Endodermal cell (in vitro differentiated cells): Measurements from ENCODE around the gene SCAPER. TPM values are rescaled to one million over a fixed set of nuclear protein-coding genes. Genes with fewer than 3 reads are reported as not detected.

Experiments
- DNase-seq: peaks from one replicate; pipeline ENCODE4 v3.0.0-alpha.2; 2017
- H3K27ac ChIP-seq: 2 replicates; pipeline ENCODE4 v1.5.1; 2013; ENCODE audit warnings: mild to moderate bottlenecking, low read depth, low read length, moderate library complexity
- H3K27me3 ChIP-seq: 2 replicates; pipeline ENCODE4 v1.6.1; 2013; ENCODE audit warnings: mild to moderate bottlenecking, low read length, moderate library complexity; ENCODE audit not compliant: insufficient read depth, control insufficient read depth, poor library complexity, severe bottlenecking
- H3K36me3 ChIP-seq: 2 replicates; pipeline ENCODE4 v1.7.0; 2013; ENCODE audit warnings: mild to moderate bottlenecking, low read length, moderate library complexity; ENCODE audit not compliant: control insufficient read depth, insufficient read depth
- H3K4me1 ChIP-seq: one replicate; pipeline ENCODE4 v1.7.0; 2013; ENCODE audit warnings: low read length; ENCODE audit not compliant: control insufficient read depth, insufficient read depth
- H3K4me3 ChIP-seq: 2 replicates; pipeline ENCODE4 v1.5.1; 2013; ENCODE audit warnings: mild to moderate bottlenecking, low read length, moderate library complexity
- H3K9ac ChIP-seq: 2 replicates; pipeline ENCODE4 v1.6.1; 2013; ENCODE audit warnings: mild to moderate bottlenecking, low read length, moderate library complexity; ENCODE audit not compliant: poor library complexity, severe bottlenecking; ENCODE audit errors: extremely low read depth
- H3K9me3 ChIP-seq: 2 replicates; pipeline ENCODE4 v1.6.1; 2013; ENCODE audit warnings: mild to moderate bottlenecking, low read length, moderate library complexity; ENCODE audit not compliant: control insufficient read depth
- H3K27ac Mint-ChIP-seq: 2 replicates; pipeline ENCODE4 v1.8.0; 2020; ENCODE audit warnings: mixed read lengths
- H3K27me3 Mint-ChIP-seq: 2 replicates; pipeline ENCODE4 v1.8.0; 2021; ENCODE audit warnings: mild to moderate bottlenecking, mixed read lengths; ENCODE audit not compliant: insufficient read depth
- H3K36me3 Mint-ChIP-seq: 2 replicates; pipeline ENCODE4 v1.8.0; 2020; ENCODE audit warnings: low read depth, mixed read lengths
- H3K4me1 Mint-ChIP-seq: 2 replicates; pipeline ENCODE4 v1.8.0; 2020; ENCODE audit warnings: mixed read lengths
- H3K4me3 Mint-ChIP-seq: 2 replicates; pipeline ENCODE4 v1.8.0; 2020; ENCODE audit warnings: mild to moderate bottlenecking, moderate library complexity, mixed read lengths
- H3K9me3 Mint-ChIP-seq: 2 replicates; pipeline ENCODE4 v1.8.0; 2020; ENCODE audit warnings: mild to moderate bottlenecking, mixed read lengths
- WGBS, 2 experiments: methylation state at CpG; one replicate each; pipeline versions ENCODE4 v1.1.5 to v1.1.7; 2013; ENCODE audit warnings: missing lambda C conversion rate in 2 of 2, mixed read lengths in 1 of 2; ENCODE audit not compliant: insufficient coverage in 1 of 2, insufficient read length in 1 of 2; 5-methylcytosine and 5-hydroxymethylcytosine counted together
- total RNA-seq, 2 donors: library from RNA; stranded (reverse); fragmentation: NEBNext Ultra II Directional in 1 of 2; extraction: Animal tissue kit (Norgen Biotek cat#: 25700) in 1 of 2; gene quantifications; 2 replicates in 1 of 2; 3 replicates in 1 of 2; pipeline ENCODE4 v1.2.1, GENCODE V29; 2021
- TF ChIP-seq, protein P1 (sequence below): fragments of 200-600 bp; sonication (generic); conservative IDR thresholded peaks from 2 replicates; pipeline ENCODE4 v1.5.0; 2021; ENCODE audit warnings: antibody characterized with exemption, mild to moderate bottlenecking

The SCAPER gene
- total RNA-seq, 2 donors from 2014 or later: 8.9 to 12.2 TPM

DNA sequence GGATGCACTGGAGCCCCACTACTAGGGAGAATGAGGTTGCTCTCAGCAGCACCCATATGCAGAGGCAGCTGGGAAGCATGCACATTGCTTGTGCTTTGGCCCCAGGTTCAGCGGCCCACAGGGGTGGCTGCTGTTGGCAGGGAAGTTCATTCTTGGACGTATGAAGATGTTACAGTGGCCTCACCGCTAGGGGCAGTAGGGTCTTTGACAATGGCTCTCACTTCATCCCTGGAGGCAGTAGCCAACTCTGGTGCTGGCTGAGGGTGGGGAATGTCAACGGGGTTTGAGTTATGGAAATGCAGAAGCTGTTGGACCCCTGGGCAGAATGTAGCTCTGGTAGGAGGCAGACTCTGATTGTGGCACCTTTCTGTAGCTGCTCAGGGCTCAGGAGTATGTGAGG, 279.9 kb downstream of the SCAPER start:
- no peaks in the 10 kb centered on the region for H3K4me1 ChIP-seq
- no peak overlapping the region for H3K4me3 ChIP-seq
- no peaks in the 10 kb centered on the region for H3K36me3 Mint-ChIP-seq
- H3K9ac ChIP-seq: no peak overlapping the region
- TF ChIP-seq, protein P1, sequence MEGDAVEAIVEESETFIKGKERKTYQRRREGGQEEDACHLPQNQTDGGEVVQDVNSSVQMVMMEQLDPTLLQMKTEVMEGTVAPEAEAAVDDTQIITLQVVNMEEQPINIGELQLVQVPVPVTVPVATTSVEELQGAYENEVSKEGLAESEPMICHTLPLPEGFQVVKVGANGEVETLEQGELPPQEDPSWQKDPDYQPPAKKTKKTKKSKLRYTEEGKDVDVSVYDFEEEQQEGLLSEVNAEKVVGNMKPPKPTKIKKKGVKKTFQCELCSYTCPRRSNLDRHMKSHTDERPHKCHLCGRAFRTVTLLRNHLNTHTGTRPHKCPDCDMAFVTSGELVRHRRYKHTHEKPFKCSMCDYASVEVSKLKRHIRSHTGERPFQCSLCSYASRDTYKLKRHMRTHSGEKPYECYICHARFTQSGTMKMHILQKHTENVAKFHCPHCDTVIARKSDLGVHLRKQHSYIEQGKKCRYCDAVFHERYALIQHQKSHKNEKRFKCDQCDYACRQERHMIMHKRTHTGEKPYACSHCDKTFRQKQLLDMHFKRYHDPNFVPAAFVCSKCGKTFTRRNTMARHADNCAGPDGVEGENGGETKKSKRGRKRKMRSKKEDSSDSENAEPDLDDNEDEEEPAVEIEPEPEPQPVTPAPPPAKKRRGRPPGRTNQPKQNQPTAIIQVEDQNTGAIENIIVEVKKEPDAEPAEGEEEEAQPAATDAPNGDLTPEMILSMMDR: peak; percentile 72
- 70 to 100% methylated on average over 1 to 4 of the region's 4 CpGs for WGBS, 2 experiments
- no peaks in the 10 kb centered on the region for H3K4me1 Mint-ChIP-seq
- peaks cover 28% of the 10 kb centered on the region for H3K27me3 Mint-ChIP-seq
- no peak overlapping the region for H3K27ac Mint-ChIP-seq
- H3K9me3 Mint-ChIP-seq: peaks cover 10% of the 10 kb centered on the region
- peaks cover 6% of the 10 kb centered on the region for H3K9me3 ChIP-seq
- H3K27ac ChIP-seq: no peak overlapping the region
- H3K27me3 ChIP-seq: peaks cover 12% of the 10 kb centered on the region
- no peak overlapping the region for H3K4me3 Mint-ChIP-seq
- DNase-seq: peak; percentile 83
- H3K36me3 ChIP-seq: no peaks in the 10 kb centered on the region

DNA sequence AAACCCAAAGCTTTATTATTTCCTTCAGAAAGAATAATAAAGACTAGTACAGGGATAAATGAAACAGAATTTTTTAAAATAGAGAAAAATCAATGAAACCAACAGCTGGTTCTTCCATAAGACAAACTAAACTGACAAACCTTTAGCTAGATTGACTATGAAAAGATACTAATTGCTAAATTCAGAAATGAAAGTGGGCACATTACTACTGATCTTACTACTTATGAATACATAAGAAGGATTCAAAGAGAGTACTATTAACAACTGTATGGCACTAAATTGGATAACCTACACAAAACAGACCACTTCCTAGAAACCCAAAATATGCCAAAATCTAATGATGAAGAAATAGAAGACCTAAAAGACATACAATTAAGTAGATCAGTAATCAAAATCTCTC, 290.4 kb downstream of the SCAPER start:
- H3K9me3 Mint-ChIP-seq: peaks cover 48% of the 10 kb centered on the region

DNA sequence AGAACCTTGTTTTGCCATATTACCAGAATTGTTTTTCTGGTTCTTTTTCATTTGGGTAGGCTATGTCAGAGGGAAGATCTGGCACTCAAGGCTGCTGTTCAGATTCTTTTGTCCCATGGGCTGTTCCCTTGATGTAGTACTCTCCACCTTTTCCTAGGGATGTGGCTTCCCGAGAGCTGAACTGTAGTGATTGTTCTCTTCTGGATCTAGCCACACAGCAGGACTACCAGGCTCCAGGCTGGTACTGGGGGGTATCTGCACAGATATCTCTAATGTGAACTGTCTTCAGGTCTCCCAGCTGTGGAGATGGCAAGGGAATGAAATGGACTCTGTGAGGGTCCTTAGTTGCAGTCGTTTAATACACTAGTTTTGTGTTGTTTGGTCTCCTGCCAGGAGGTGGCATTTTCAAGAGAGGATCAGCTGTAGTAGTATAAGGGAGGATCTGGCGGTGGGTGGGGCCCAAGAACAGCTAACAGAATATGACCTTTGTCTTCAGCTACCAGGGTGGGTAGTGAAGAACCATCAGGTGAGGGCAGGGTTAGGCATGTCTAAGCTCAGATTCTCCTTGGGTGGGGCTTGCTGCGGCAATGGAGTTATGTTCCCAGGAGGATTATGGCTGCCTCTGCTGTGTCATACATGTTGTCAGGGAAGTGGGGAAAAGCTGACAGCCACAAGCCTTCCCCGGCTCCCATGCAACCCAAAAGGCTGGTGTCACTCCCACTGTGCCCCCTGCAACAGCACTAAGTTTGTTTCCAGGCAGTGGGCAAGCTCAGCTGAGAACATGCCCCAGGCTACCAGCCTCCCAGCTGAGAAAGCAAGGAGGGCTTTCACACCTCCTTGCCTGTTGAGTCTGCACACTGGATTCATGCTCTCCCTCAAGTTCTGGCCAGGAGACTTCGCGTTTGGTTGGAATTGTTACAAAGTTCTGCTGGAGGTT, 316.1 kb downstream of the SCAPER start:
- Histone ChIP-seq H3K36me3 (no peaks in the 10 kb centered on the region), H3K27me3 (peaks cover 8% of the 10 kb centered on the region), H3K27ac (no peak overlapping the region), H3K9ac (no peak overlapping the region), H3K4me1 (no peaks in the 10 kb centered on the region), H3K9me3 (no peaks in the 10 kb centered on the region), H3K4me3 (no peak overlapping the region)
- Mint-ChIP-seq H3K27me3 (peaks cover 4% of the 10 kb centered on the region), H3K4me1 (no peaks in the 10 kb centered on the region), H3K27ac (no peak overlapping the region), H3K36me3 (no peaks in the 10 kb centered on the region), H3K9me3 (no peaks in the 10 kb centered on the region), H3K4me3 (no peak overlapping the region)
- TF ChIP-seq, protein P1: peak; percentile 31
- peak; percentile 52 for DNase-seq
- WGBS, 2 experiments: 88% methylated on average over 4 to 7 of the region's 7 CpGs

More for the DNA sequence above, 290.4 kb downstream of the SCAPER start:
- no peak overlapping the region for H3K9ac ChIP-seq
- H3K4me3 ChIP-seq: no peak overlapping the region
- no peak for DNase-seq
- peaks cover 42% of the 10 kb centered on the region for H3K9me3 ChIP-seq
- H3K4me3 Mint-ChIP-seq: no peak overlapping the region
- peaks cover 10% of the 10 kb centered on the region for H3K36me3 Mint-ChIP-seq
- H3K4me1 Mint-ChIP-seq: peaks cover 11% of the 10 kb centered on the region
- H3K27ac ChIP-seq: no peak overlapping the region
- no peaks in the 10 kb centered on the region for H3K4me1 ChIP-seq
- TF ChIP-seq, protein P1: no peak
- H3K27ac Mint-ChIP-seq: no peak overlapping the region
- no peaks in the 10 kb centered on the region for H3K36me3 ChIP-seq
- H3K27me3 Mint-ChIP-seq: peaks cover 53% of the 10 kb centered on the region
- peaks cover 32% of the 10 kb centered on the region for H3K27me3 ChIP-seq
